PFSK-1 (cell line): Measurements from ENCODE around the gene ARL5B.

ENCODE experiments used
- FOXP2 ChIP-seq: optimal IDR thresholded peaks from 2 replicates; pipeline ENCODE3; 2011; ENCODE audit warnings: borderline replicate concordance, control low read depth, inconsistent platforms; ENCODE audit not compliant: insufficient read depth; ENCODE audit errors: extremely low read length, extremely low read depth
- POLR2AphosphoS5 ChIP-seq: IDR thresholded peaks from 2 replicates; pipeline ENCODE4 v1.6.1; 2012; ENCODE audit warnings: low read depth, mild to moderate bottlenecking, control low read depth, low read length, moderate library complexity
- REST ChIP-seq, 2 experiments: IDR thresholded peaks; 2 replicates each; pipeline versions ENCODE4 v1.6.1 to v1.8.0; 2011 to 2012; ENCODE audit warnings: low read depth in 2 of 2, low read length in 2 of 2, control low read depth in 1 of 2, inconsistent platforms in 1 of 2, mild to moderate bottlenecking in 1 of 2, moderate library complexity in 1 of 2; ENCODE audit not compliant: insufficient read depth in 1 of 2
- SIN3A ChIP-seq: IDR thresholded peaks from 2 replicates; pipeline ENCODE4 v1.6.1; 2012; ENCODE audit warnings: mild to moderate bottlenecking, low read length, moderate library complexity, borderline replicate concordance; ENCODE audit not compliant: insufficient read depth
- TAF1 ChIP-seq: IDR thresholded peaks from 2 replicates; pipeline ENCODE4 v1.6.1; 2012; ENCODE audit warnings: low read length, control low read depth, borderline replicate concordance; ENCODE audit not compliant: insufficient read depth

ARL5B gene

DNA sequence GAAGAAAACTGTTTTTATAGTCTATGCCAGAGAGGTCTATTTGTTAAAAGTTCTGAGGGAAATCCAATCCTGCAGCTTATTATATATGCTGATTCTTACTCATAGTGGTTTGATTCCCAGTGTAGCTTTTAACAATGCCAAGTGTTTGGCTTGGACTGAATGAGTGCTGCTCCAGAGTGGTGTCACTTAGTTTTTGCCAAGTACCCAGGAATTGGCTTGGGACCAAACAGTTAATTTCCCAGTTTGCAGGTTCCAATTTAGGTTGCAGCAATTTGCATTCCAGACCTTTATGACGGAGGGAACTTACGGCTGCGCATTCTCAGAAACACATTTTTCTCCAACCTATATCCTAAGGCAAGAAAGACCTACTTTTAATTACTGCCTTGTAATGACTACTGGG is 40.2 kb upstream of the ARL5B start:
- 0 out of 4 replicates have a peak, but pooled peaks of 1 of the 2 experiments have one; percentile 12 for TF ChIP-seq REST (IDR thresholded peaks at IDR 0.05; ENCODE audit: insufficient read depth in 1 of 2, low read depth in 2 of 2, low read length in 2 of 2)
- no peak for TF ChIP-seq FOXP2

DNA sequence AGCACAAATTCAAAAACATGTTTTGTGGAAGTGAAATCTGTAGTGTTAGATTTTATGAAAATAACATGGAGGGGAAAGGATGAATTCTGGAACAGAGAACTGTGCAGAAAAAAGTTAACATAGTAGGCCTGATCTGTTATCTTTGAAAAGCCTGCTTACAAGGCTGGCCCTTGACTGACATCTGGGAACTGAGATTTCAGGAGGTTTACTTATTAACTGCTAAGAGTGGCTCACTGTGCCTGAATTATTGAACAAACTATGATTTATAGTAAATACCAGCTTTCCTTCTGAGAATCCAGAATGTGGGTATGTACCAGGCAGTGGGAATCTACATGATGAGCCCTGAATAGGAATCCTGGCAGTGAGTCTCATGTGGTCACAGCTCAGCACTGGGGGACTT is 38.4 kb upstream of the ARL5B start:
- TF ChIP-seq POLR2AphosphoS5 (no peak), REST (IDR thresholded peaks at IDR 0.05; ENCODE audit: insufficient read depth in 1 of 2, low read depth in 2 of 2, low read length in 2 of 2) (no peak), TAF1 (no peak), FOXP2 (no peak), SIN3A (no peak)

GRCh38 chr10:18625886-18626285 is 33.3 kb upstream of the ARL5B start:
- no peak for TF ChIP-seq FOXP2
- TF ChIP-seq POLR2AphosphoS5 = no peak
- no peak for TF ChIP-seq REST (IDR thresholded peaks at IDR 0.05; ENCODE audit: insufficient read depth in 1 of 2, low read depth in 2 of 2, low read length in 2 of 2)
- no peak for TF ChIP-seq TAF1

- TF ChIP-seq TAF1 = no peak
- TF ChIP-seq FOXP2 = no peak
- no peak for TF ChIP-seq REST (IDR thresholded peaks at IDR 0.05; ENCODE audit: insufficient read depth in 1 of 2, low read depth in 2 of 2, low read length in 2 of 2)
- no peak for TF ChIP-seq SIN3A
- TF ChIP-seq POLR2AphosphoS5 = no peak
These were observed 23.2 kb upstream of the ARL5B start for GRCh38 chr10:18635995-18636394.

GRCh38 chr10:18647151-18647550 is 12.1 kb upstream of the ARL5B start:
- TF ChIP-seq FOXP2 (no peak), SIN3A (no peak), TAF1 (no peak), POLR2AphosphoS5 (no peak), REST (IDR thresholded peaks at IDR 0.05; ENCODE audit: insufficient read depth in 1 of 2, low read depth in 2 of 2, low read length in 2 of 2) (no peak)
